GM19467 (cell line): Measurements from ENCODE around the gene SGCE.

Experiments used
- ATAC-seq: cut with Tn5 transposase; IDR thresholded peaks from one replicate; pipeline ENCODE4 v1.9.1; 2021; ENCODE audit warnings: mild to moderate bottlenecking, moderate library complexity; ENCODE audit not compliant: unreplicated experiment

The SGCE gene

GRCh38 chr7:94577357-94577756 is 78.6 kb downstream of the SGCE start:
- no peak for ATAC-seq

GRCh38 chr7:94576316-94576715 is 79.6 kb downstream of the SGCE start:
- ATAC-seq: no peak

GRCh38 chr7:94575646-94576045 is 80.3 kb downstream of the SGCE start:
- no peak for ATAC-seq

DNA sequence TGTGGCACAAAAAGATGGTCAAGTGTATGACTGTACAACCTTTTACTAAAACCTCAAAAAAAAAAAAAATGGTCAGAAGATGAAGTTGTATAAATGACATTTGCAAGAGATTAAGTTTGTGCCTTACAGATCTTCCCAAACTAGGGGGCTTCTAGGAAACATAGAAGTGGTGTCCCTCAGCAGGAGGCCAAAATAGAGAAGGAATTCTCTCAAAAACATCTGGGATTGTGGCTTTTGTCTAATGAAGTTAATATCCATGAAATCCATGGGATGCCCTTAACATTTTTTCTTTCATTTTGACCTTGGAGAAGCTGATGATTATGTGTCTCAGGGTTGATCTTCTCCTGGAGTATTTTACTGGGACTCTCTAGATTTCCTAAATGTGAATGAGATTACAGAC is 84.1 kb downstream of the SGCE start:
- no peak for ATAC-seq

DNA sequence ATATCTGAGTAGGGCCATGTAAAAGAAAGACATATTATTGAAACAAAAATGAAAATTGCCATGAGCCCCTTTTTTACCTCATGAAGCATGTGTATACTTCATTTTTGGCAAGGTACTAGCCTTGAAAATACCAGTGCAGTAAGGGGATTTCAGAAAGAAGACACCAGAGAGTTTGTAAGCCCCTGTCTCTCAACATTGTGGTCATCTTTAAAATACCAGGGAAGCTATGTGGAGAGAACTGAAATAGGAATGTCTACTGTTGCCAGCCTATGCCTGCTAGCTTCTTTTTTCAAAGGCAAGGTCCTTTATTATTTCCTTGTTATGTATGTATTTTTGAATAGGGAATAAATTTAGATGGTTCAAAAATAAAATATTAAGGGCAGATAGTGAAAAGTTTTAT is 88.5 kb downstream of the SGCE start:
- no peak for ATAC-seq

DNA sequence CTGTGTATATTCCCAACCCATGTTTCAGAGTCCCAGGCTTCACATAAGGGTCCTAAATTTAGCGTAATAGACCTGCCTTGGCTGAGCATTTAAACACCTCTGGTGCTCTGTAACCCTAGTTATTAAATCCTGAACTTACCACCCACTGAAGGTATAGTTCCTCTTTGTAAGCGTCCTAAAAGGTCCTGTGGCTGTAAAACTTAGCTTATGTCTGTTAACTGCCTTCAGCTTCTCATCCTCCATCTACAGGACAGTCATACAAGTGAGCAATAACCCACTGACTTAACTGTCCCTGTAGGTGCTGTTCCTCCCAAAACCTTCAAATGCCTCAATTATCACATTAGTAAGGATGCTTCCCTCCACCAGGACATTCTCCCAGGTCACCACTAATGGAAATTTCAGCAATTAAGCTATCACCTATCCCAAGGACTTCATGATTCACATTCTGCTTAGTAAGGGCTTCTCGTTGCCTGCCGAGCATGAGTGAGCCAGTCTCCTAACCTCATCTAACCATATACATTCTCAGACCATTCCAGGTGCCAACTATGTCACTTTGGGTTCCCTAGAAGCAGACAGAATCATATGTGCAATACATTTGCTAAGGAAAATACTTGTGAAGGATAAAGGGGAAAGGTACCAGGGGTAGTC is 90.6 kb downstream of the SGCE start:
- no peak for ATAC-seq

- ATAC-seq: no peak
These were observed 93.4 kb downstream of the SGCE start for GRCh38 chr7:94562525-94562924.

DNA sequence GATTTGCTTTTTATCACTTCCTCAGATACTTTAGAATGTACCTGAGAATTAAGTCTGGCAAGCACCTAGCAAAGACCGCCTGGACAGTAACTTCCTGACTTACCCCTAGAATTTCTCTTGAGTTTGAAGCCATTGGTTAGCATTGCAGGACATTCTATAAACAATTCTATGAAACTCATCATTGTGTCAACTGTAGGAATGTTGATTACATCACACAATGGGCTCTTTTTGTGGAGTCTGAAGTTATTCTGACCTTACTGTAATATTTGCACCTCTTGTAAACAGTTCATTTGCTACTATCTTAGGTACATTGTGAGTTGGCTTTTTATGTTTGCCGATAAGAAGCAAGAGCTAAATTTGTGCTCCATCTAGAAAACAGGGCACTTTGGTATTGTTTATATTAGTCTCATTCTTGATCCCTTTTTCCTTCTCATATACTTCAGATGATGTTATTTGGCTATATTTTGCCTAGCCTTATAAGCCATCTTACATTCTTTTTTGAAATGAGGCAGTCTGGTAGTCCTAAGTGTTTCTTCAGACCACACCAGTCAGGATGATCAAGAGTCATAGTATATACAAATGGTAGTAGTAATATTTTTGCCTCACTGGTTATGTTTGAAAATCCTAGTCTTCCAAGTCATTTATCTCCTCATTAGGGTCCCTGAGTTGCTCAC is 94.0 kb downstream of the SGCE start:
- no peak for ATAC-seq

DNA sequence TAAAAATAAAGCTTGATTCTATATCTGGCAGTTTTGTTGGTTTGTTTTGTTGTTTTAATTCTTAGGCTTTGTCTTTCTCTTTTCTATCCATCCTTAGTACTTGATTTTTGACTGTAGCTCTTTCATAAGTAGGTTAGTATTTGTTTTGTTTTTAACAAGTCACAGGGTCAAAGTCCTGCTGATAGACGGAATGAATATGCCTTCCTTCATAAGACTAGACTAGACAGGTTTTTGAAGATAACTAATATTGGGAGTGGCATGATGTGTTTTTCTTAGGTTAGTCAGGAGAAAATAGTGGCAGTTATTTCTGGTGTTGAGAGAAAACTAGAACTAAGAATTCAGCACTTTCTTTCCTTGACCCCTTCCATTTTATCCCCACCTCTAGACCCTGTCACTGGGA is 96.0 kb downstream of the SGCE start:
- ATAC-seq: no peak

DNA sequence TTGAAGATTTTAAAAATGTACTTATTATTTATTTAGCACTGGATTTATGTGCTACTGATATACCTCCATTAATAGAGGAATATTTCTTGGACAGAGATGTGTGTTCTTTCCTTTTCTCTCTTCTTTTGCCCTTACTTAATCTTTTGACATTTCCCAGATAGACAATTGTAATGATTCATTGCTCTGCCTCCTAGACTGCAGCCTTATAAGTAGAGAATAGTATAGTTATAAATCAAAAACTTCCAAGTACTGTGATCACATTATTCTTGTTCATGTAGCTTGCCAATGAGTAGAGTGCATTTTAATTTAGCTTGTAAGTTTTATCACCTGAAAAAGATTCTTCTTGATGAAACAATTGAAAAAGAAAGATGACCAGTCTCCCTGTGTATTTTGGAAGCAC is 98.7 kb downstream of the SGCE start:
- no peak for ATAC-seq

- peak; percentile 63 for ATAC-seq
These were observed 99.9 kb downstream of the SGCE start for GRCh38 chr7:94556028-94556427.

- ATAC-seq: no peak
These were observed 108.8 kb downstream of the SGCE start for GRCh38 chr7:94547126-94547525.

GRCh38 chr7:94540428-94540827 is 115.5 kb downstream of the SGCE start:
- no peak for ATAC-seq
